ENCODE results near the gene EIF5B. TPM values are rescaled to one million over a fixed set of nuclear protein-coding genes. Genes with fewer than 3 reads are reported as not detected.

EIF5B gene
- total and polyA plus RNA-seq, 2 of the 8 experiments (the other 6 are each of a cell fraction or from before 2014, with no cell fraction given), result 10.7 to 64.5 TPM

DNA sequence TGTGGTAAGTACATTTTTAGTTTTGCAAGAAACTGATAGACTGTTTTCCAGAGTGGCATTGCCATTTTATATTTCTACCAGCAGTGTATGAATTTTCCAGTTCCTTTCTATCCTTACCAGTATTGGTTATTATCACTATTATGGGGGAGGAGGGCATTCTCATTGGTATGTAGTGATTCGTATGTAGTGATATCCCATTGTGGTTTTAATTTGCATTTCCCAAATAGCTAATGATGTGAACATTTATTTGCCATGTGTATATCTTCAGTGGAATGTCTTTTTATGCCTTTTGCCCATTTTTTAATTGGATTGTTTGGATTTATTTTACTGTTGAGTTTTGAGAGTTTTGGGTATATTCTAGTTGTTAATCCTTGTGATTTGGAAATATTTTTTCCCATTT lies 16.9 kb downstream of the EIF5B start (continued):
- TF ChIP-seq, protein P1, sequence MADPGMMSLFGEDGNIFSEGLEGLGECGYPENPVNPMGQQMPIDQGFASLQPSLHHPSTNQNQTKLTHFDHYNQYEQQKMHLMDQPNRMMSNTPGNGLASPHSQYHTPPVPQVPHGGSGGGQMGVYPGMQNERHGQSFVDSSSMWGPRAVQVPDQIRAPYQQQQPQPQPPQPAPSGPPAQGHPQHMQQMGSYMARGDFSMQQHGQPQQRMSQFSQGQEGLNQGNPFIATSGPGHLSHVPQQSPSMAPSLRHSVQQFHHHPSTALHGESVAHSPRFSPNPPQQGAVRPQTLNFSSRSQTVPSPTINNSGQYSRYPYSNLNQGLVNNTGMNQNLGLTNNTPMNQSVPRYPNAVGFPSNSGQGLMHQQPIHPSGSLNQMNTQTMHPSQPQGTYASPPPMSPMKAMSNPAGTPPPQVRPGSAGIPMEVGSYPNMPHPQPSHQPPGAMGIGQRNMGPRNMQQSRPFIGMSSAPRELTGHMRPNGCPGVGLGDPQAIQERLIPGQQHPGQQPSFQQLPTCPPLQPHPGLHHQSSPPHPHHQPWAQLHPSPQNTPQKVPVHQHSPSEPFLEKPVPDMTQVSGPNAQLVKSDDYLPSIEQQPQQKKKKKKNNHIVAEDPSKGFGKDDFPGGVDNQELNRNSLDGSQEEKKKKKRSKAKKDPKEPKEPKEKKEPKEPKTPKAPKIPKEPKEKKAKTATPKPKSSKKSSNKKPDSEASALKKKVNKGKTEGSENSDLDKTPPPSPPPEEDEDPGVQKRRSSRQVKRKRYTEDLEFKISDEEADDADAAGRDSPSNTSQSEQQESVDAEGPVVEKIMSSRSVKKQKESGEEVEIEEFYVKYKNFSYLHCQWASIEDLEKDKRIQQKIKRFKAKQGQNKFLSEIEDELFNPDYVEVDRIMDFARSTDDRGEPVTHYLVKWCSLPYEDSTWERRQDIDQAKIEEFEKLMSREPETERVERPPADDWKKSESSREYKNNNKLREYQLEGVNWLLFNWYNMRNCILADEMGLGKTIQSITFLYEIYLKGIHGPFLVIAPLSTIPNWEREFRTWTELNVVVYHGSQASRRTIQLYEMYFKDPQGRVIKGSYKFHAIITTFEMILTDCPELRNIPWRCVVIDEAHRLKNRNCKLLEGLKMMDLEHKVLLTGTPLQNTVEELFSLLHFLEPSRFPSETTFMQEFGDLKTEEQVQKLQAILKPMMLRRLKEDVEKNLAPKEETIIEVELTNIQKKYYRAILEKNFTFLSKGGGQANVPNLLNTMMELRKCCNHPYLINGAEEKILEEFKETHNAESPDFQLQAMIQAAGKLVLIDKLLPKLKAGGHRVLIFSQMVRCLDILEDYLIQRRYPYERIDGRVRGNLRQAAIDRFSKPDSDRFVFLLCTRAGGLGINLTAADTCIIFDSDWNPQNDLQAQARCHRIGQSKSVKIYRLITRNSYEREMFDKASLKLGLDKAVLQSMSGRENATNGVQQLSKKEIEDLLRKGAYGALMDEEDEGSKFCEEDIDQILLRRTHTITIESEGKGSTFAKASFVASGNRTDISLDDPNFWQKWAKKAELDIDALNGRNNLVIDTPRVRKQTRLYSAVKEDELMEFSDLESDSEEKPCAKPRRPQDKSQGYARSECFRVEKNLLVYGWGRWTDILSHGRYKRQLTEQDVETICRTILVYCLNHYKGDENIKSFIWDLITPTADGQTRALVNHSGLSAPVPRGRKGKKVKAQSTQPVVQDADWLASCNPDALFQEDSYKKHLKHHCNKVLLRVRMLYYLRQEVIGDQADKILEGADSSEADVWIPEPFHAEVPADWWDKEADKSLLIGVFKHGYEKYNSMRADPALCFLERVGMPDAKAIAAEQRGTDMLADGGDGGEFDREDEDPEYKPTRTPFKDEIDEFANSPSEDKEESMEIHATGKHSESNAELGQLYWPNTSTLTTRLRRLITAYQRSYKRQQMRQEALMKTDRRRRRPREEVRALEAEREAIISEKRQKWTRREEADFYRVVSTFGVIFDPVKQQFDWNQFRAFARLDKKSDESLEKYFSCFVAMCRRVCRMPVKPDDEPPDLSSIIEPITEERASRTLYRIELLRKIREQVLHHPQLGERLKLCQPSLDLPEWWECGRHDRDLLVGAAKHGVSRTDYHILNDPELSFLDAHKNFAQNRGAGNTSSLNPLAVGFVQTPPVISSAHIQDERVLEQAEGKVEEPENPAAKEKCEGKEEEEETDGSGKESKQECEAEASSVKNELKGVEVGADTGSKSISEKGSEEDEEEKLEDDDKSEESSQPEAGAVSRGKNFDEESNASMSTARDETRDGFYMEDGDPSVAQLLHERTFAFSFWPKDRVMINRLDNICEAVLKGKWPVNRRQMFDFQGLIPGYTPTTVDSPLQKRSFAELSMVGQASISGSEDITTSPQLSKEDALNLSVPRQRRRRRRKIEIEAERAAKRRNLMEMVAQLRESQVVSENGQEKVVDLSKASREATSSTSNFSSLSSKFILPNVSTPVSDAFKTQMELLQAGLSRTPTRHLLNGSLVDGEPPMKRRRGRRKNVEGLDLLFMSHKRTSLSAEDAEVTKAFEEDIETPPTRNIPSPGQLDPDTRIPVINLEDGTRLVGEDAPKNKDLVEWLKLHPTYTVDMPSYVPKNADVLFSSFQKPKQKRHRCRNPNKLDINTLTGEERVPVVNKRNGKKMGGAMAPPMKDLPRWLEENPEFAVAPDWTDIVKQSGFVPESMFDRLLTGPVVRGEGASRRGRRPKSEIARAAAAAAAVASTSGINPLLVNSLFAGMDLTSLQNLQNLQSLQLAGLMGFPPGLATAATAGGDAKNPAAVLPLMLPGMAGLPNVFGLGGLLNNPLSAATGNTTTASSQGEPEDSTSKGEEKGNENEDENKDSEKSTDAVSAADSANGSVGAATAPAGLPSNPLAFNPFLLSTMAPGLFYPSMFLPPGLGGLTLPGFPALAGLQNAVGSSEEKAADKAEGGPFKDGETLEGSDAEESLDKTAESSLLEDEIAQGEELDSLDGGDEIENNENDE (IDR thresholded peaks at IDR 0.05; ENCODE audit: insufficient replicate concordance, low read length), result no peak
- TF ChIP-seq SIX5 (IDR thresholded peaks at IDR 0.05; ENCODE audit: low read depth, low read length) (no peak), SRF (IDR thresholded peaks at IDR 0.05; ENCODE audit: low read depth, low read length) (no peak), CBX8 (IDR thresholded peaks at IDR 0.05; ENCODE audit: borderline replicate concordance, low read depth, low read length) (no peak), TEAD4 (IDR thresholded peaks at IDR 0.05; ENCODE audit: low read depth, low read length) (no peak), TAF7 (optimal IDR thresholded peaks at IDR 0.05; ENCODE audit: borderline replicate concordance, low read depth, low read length) (no peak), KDM1A (IDR thresholded peaks at IDR 0.05; ENCODE audit: borderline replicate concordance, low read length) (no peak)

All from H1 (cell line).